Activated CD4-positive, alpha-beta T cell treated with anti-CD3 and anti-CD28 coated beads, Interleukin-2, Interleukin-4, amounts not matched to agents 100 ng/mL and 50 ng/mL, durations not matched to agents 16 hours and 8 hours (primary cell): Measurements from ENCODE around the gene TFDP2.
"Not testable (repeated sequence)": the region's sequence is repeated elsewhere in the genome, so short reads cannot be mapped to it uniquely, and the experiment has no call there.

Source experiments
- DNase-seq: peaks from one replicate; pipeline ENCODE4 v3.0.0-alpha.2; 2020; ENCODE audit warnings: low spot score

The TFDP2 gene

DNA sequence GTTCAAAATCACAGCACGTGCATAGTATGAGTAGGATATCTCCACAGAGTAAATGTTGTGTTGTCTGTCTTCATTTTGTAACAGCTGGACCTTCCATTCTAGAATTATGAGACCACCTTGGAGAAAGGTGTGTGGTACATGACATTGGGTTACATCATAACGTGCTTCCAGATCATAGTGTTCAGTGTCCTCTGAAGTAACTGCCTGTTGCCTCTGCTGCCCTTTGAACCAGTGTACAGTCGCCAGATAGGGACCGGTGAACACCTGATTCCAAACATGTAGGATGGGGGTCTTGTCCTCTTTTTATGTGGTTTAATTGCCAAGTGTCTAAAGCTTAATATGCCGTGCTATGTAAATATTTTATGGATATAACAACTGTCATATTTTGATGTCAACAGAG is 223.7 kb downstream of the TFDP2 start:
- DNase-seq, result not testable (repeated sequence)

DNA sequence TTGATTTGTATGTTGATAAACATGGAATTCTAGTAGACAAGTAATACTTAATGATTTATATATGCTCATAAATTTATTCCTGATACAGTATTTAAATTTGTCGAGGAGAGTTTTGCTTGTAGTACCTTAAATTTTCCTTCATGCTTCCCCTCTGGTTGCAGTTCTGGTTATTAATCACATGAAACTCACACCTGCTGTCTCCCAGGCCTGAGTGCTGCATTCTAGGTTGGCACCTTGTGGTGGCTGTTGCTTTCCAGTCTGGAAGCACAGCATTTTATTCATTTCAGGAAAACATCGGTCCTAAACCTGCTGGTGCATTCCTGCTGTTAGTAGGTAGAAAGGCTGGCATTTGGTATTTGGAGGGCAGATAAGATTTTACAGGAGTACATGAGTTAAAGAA is 228.0 kb downstream of the TFDP2 start:
- no peak for DNase-seq

DNA sequence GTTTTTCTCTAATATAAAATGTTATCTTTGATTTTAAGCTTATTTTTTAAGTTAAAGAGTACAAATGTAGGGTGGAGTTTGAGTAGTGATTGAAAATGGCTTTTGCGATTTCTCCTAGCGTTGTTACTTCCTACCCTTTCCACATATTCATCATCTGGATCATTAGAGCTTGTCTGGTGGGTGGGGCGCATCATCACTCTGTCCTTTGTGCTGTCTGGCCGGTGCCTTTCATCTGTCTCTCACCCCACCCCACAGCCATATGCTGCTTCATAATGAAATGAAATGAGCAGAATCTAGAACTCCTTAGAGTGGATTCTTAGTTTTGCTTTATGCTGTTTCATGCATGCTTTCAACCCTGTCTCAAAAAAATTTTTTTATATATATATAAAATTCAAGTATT is 228.6 kb downstream of the TFDP2 start:
- DNase-seq, result no peak

DNA sequence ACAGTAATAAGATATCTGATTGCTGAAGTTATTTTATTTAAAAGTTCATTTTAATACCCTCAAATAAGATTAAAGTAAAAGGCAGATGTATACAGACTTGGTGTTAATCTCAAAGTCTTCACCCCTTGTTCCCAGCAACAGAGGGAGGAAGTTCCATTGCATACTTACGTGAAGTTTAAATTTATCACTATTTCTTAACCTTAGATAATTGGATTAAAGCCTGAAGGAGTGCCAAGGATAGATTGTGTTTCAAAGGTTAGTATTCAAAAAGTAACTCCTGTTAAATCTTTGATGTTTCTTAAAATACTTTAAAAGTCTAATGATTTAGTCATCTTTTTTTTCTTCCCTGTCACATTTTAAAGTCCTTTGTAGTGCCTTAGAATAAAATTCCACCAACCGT is 233.6 kb downstream of the TFDP2 start:
- no peak for DNase-seq

DNA sequence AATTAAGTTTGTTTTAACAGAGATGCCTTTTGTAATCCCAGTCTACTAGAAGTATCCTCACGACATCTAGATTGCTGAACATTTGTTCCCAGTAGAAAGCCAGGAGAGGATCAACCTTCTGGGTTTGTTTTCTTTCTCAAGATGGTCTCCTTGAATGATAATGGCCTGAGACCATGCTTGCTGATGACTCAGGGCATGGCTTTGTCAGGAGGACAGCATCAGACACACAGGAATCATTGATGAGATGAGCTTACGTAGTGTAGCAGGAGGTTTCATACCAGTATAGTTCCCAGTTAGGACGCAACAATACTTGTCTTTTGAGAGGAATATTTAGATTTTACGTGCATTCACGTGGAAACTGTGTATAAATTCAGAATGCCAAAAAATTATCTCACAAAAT is 234.3 kb downstream of the TFDP2 start:
- no peak for DNase-seq

DNA sequence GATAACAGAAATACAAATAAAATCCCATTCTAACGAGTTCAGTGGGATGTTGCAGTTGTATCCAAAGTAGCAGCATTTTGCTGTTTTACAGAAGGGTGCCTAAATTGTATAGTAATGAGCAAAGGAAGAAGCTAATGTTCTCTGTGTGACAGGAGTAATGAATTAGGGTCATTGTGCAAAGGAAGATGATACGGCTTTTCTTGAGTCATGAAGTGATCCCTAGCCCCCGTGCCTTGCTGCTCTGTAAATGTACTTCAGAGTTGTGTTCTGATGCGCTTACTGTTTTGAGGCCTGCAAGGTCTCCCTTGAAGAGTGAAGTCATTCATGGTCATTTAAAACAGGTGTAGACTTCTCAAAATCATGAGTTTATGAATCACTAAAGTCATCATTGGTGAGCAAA is 235.0 kb downstream of the TFDP2 start:
- no peak for DNase-seq

DNA sequence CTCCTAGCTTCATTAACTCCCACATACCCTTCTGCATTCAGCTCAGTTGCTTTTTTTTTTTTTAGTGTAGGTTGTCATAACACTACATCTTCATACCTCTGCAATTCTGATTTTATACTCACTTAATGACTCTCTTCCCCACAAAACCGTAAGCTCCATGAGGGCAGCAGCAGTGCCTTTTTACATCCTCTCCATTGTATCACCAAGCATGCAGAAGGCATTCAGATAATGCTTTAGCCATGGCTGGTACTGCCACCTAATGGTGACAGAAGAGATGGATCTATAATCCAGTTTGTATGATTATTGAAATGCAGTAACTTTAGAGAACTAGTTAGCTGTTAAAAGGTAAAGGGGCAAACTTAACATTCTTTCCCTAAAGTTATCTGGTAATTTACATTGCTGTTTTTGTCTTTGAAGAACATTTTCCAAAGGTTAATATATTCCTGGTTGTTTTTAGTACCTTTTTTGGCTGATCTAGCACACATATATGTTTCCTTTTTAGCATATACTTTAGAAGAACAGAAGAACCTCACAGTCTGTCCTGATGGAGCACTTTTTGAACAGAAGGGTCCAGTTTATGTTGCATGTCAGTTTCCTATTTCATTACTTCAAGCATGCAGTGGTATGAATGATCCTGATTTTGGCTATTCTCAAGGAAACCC is 236.1 kb downstream of the TFDP2 start:
- peak; percentile 61 for DNase-seq

DNA sequence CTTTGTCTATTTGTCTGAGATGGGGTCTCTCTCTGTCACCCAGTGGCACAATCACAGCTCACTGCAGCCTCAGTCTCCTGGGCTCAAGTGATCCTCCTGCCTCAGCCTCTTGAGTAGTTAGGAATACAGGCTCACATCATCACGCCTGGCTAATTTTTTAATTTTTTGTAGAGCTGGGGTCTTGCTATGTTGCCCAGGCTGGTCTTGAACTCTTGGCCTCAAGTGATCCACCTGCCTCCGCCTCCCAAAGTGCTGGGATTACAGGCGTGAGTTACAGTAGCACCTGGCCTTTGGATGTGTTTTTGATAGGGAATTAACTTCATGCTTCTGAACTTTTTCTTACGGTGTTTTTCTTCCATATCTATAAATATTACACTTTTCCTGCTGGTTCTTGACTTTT is 239.4 kb downstream of the TFDP2 start:
- DNase-seq, result not testable (repeated sequence)

DNA sequence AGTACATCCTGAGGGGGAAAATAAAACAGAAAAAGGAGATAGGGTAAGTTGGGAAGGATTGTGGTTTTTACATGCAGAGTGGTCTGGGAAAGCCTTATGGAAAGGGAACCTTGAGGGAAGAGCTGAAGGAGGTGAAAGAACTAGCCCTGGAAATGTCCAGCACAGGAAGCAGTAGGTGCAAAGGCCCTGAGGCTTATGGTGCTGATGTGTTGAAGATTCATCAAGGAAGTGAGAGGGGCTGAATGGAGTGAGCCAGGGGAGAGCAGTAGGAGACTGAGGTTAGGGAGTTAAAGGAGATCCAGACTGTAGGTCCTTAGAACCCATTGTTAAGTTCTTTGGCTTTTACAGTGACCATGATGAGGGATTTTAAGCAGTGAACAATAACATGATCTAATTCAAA is 239.9 kb downstream of the TFDP2 start:
- no peak for DNase-seq

DNA sequence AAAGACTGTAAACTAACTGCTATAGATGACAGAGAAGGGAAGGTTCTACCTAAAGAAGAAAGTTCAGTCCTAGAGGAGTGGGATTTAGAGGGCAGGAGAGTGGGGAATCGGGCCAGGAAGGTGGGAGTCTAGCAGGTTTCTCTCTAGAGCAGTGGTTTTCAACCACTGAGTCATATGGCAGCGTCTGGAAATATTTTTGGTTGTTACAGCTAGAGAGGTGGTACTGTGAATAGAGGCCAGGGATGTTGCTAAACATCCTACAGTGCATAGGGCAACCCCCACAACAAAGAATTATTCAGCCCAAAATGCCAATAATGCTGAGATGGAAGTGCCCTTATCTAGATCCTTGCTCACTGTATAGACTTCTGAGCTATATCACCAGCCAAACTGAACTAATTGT is 244.2 kb downstream of the TFDP2 start:
- no peak for DNase-seq

DNA sequence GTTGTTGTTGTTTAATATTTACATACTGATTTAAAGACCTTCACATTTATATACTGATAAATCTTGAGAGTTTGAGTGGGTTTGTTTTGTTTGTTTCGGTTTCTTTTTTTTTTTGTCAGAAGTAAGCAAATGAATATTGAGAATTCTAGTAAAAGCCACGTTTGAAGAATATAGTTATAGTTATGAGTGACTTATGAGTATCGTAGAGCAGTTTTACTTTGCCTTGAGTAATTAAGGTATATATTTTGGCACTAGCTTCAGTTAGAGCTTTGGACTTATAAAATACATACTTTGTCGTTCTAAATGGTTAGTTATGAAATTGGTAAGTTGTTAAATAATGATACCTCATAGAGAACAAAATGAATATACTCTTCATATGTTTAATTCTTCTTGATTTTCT is 245.1 kb downstream of the TFDP2 start:
- no peak for DNase-seq

DNA sequence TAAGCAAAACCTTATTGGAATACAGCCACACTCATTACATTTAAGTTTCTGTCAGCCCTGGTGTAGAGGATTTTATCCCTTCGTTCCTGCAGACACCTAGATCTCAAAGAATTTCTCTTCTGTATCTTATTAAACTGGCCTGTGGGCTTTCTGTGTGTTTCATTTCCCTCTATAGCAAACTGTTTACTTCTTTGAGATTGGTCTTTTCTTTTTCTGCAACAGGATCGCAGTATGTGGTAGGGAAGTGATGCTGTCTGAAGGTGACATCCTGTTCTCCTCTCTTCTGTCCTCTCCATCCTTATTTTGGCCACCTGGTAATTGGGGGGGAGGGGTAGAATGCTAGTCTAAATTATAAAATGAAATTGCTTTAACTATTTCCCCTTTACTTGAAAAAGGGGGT is 247.4 kb downstream of the TFDP2 start:
- no peak for DNase-seq

DNA sequence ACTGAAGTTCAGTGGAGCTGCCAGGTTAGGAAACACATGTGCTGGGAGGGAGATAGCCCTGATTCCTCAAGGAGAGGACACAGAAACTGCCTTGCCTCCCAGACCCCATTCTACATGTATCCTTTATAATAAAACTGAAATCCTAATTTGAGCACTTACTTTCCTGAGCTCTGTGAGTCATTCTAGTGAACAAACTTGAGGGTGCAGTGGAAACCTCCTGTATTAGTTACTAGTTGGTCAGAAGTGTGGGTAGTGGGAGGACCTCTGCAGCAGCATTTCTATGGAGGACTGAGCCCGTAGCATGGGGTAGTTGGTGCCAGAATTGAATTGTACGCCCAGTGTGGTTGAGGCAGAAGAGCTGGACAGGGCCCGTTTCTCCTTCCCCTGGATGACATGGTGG is 249.0 kb downstream of the TFDP2 start:
- no peak for DNase-seq

DNA sequence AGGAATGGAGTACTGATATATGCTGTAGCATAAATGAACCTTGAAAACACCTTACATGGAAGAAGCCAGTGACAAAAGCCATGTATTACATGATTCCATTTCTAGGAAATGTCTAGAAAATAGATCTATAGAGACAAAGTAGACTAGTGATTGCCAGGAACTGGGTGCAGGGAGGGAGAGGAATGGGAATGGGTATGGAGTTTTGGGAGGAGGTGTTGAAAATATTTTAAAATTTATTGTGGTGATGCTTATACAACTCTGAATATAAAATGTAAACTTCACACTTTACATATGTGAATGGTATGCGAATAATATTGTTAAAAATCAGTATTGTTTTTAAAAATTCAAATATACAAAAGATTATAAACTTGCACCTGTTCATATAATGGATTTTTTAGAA is 250.4 kb downstream of the TFDP2 start:
- no peak for DNase-seq

DNA sequence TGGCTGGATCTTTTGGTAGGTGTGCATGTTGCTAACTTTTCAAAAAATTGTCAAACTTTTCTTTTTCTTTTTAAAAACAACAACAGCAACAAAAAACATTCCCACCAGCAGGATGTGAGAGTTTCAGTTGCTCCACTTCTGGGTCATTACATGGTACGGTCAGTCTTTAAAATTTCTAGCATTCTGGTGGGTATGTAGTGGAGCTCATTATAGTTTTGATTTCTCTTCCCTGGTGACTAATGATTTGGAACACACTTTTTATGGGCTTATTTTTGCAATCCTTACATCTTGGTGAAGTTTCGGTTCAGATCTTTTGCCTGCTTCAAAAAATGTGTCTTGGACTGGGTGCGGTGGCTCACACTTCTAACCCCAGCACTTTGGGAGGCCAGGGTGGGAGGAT is 253.6 kb downstream of the TFDP2 start:
- DNase-seq, result no peak

DNA sequence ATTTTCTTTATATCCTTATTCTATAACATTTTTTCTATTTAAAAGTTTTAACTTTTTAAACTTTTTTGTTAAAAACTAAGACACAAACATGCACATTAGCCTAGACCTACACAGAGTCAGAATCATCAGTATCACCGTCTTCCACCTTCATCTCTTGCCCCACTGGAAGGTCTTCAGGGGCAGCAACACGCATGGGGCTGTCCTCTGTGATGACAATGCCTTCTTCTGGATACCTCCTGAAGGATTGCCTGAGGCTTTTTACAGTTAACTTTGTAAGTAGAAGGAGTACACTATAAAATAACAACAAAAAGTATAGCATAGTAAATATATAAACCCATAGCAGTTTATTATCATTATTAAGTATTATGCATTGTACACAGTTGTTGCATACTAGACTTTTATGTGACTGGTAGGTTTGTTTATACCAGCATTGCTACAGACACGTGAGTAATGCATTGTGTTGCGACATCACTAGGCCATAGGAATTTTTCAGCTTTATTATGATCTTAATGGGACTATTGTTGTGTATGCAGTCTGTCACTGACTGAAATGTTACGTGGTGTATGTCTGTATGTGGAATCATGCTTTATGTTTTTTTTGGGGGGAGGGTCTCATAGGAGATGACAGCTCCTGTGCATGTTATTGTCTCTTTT is 254.7 kb downstream of the TFDP2 start:
- DNase-seq, result no peak
